Neutrophil (primary cell): Measurements from ENCODE around the gene HNRNPLL.
"Not testable (repeated sequence)": the region's sequence is repeated elsewhere in the genome, so short reads cannot be mapped to it uniquely, and the experiment has no call there.

ENCODE experiments used
- H3K27ac ChIP-seq: fragments of 200-600 bp; sonication (generic); 2 replicates; pipeline ENCODE4 v1.5.1; 2016; ENCODE audit warnings: mild to moderate bottlenecking, moderate library complexity
- H3K27me3 ChIP-seq: fragments of 200-600 bp; sonication (generic); 2 replicates; pipeline ENCODE4 v1.6.0; 2016; ENCODE audit warnings: mild to moderate bottlenecking
- H3K36me3 ChIP-seq: fragments of 200-600 bp; sonication (generic); 2 replicates; pipeline ENCODE4 v1.5.1; 2017
- H3K4me1 ChIP-seq, 2 experiments: fragments of 200-600 bp in 1 of 2; sonication (generic) in 1 of 2; 1 replicate in 1 of 2; 2 replicates in 1 of 2; pipeline versions ENCODE4 v1.5.1 to v1.6.1; 2013 to 2016; ENCODE audit warnings: low read depth in 1 of 2, low read length in 1 of 2, mild to moderate bottlenecking in 1 of 2, moderate library complexity in 1 of 2; ENCODE audit not compliant: control insufficient read depth in 1 of 2, insufficient read depth in 1 of 2
- H3K4me3 ChIP-seq, 2 experiments: fragments of 200-600 bp in 1 of 2; sonication (generic) in 1 of 2; 1 replicate in 1 of 2; 2 replicates in 1 of 2; pipeline ENCODE4 v1.5.1; 2013 to 2016; ENCODE audit warnings: low read depth in 1 of 2, low read length in 1 of 2, mild to moderate bottlenecking in 1 of 2, moderate library complexity in 1 of 2
- H3K9me3 ChIP-seq: fragments of 200-600 bp; sonication (generic); 2 replicates; pipeline ENCODE4 v1.5.1; 2016
- TF ChIP-seq, protein P1 (sequence below): fragments of 200-600 bp; sonication (generic); IDR thresholded peaks from 2 replicates; pipeline ENCODE4 v1.5.1; 2016; ENCODE audit warnings: antibody characterized with exemption

Gene HNRNPLL

DNA sequence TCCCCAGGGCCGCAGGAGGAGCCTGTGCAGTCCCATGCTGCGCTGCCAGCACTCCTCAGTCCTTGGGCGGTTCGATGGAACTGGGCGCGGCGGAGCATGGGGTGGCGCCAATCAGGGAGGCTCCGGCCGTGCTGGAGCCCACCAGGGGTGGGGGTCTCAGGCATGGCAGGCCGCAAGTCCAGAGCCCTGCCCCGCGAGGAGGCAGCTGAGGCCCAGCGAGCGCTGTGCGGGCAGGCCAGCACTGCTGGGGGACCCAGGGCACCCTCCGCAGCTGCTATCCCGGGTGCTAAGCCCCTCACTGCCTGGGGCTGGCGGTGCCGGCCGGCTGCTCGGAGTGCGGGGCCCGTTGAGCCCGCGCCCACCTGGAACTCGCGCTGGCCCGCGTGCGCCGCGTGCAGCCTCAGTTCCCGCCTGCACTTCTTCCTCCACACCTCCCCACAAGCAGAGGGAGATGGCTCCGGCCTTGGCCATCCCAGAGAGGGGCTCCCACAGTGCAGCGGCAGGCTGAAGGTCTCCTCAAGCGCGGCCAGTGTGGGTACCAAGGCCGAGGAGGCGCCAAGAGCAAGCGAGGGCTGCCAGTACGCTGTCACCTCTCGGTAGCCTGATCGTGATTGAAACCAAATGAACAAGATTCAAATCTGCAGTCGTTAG lies 40.4 kb upstream of the HNRNPLL start:
- TF ChIP-seq, protein P1, sequence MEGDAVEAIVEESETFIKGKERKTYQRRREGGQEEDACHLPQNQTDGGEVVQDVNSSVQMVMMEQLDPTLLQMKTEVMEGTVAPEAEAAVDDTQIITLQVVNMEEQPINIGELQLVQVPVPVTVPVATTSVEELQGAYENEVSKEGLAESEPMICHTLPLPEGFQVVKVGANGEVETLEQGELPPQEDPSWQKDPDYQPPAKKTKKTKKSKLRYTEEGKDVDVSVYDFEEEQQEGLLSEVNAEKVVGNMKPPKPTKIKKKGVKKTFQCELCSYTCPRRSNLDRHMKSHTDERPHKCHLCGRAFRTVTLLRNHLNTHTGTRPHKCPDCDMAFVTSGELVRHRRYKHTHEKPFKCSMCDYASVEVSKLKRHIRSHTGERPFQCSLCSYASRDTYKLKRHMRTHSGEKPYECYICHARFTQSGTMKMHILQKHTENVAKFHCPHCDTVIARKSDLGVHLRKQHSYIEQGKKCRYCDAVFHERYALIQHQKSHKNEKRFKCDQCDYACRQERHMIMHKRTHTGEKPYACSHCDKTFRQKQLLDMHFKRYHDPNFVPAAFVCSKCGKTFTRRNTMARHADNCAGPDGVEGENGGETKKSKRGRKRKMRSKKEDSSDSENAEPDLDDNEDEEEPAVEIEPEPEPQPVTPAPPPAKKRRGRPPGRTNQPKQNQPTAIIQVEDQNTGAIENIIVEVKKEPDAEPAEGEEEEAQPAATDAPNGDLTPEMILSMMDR = no peak
- H3K4me3 ChIP-seq = peak overlapping the region; percentile 11 to 47
- peak overlapping the region; percentile 88 for H3K27ac ChIP-seq

DNA sequence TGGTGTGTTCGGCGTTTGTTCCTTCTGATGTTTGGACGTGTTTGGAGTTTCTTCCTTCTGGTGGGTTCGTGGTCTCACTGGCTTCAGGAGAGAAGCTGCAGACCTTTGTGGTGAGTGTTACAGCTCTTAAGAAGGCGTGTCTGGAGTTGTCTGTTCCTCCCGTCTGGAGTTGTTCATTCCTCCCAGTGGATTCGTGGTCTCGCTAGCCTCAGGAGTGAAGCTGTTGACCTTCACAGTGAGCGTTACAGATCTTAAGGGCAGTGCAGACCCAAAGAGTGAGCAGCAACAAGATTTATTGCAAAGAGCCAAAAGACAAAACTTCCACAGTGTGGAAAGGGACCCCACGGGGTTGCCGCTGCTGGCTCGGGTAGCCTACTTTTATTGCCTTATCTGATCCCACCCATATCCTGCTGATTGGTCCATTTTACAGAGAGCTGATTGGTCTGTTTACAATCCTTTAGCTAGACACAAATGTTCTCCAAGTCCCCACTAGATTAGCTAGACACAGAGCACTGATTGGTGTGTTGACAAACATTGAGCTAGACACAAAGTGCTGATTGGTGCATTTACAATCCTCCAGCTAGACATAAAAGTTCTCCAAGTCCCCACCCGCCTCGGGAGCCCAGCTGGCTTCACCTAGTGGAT lies 39.8 kb upstream of the HNRNPLL start:
- not testable (repeated sequence) for H3K4me3 ChIP-seq
- peak overlapping the region; percentile 88 for H3K27ac ChIP-seq

More for the DNA sequence above, 40.4 kb upstream of the HNRNPLL start:
- Histone ChIP-seq H3K9me3 (no peaks in the 10 kb centered on the region), H3K36me3 (no peaks in the 10 kb centered on the region), H3K4me1 (peaks cover 22 to 43% of the 10 kb centered on the region in 2 experiments), H3K27me3 (no peaks in the 10 kb centered on the region)

DNA sequence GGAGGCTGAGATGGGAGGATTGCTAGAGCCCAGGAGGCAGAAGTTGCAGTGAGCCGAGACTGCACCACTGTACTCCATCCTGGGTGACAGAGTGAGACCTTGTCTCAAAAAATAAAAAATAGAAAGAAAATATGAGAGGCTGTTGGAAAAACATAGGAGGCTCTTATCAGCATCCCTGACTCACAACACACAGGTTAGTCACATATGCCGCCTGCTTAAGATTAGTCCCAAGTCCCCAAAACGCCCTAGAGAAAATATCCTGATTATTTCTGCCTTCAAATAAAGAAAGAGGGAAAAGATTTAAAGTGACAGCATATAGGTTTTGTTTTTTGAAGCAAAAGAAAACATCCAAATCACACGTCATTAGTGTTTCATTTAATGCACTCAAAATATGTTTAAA lies 33.3 kb upstream of the HNRNPLL start:
- Histone ChIP-seq H3K4me1 (peaks cover 0 to 10% of the 10 kb centered on the region in 2 experiments), H3K27ac (no peak overlapping the region), H3K4me3 (no peak overlapping the region), H3K9me3 (no peaks in the 10 kb centered on the region), H3K36me3 (no peaks in the 10 kb centered on the region), H3K27me3 (no peaks in the 10 kb centered on the region)
- TF ChIP-seq, protein P1 = no peak

More for the DNA sequence above, 39.8 kb upstream of the HNRNPLL start:
- H3K27me3 ChIP-seq, H3K36me3 ChIP-seq, H3K9me3 ChIP-seq: not testable (repeated sequence)
- H3K4me1 ChIP-seq = peaks cover 15 to 37% of the 10 kb centered on the region in 2 experiments

DNA sequence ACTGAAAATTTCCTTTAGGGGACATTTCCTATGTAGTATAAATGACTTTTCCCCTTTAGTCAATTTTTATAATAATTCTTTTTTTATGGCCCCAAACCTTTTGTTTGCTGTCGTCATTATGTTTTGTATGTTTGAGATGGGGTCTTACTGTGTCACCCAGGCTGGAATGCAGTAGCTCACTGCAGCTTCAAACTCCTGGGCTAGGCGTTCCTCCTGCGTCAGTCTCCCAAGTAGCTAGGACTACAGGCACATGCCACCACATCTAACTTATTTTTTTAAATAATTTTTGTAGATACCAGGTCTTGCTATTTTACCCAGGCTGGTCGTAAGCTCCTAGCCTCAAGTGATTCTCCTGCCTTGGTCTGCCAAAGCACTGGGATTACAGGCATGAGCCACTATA lies 32.4 kb upstream of the HNRNPLL start:
- Histone ChIP-seq H3K4me1 (peaks cover 0 to 10% of the 10 kb centered on the region in 2 experiments), H3K27ac (no peak overlapping the region), H3K36me3 (no peaks in the 10 kb centered on the region), H3K9me3 (no peaks in the 10 kb centered on the region), H3K27me3 (no peaks in the 10 kb centered on the region), H3K4me3 (no peak overlapping the region)
- TF ChIP-seq, protein P1 = no peak

DNA sequence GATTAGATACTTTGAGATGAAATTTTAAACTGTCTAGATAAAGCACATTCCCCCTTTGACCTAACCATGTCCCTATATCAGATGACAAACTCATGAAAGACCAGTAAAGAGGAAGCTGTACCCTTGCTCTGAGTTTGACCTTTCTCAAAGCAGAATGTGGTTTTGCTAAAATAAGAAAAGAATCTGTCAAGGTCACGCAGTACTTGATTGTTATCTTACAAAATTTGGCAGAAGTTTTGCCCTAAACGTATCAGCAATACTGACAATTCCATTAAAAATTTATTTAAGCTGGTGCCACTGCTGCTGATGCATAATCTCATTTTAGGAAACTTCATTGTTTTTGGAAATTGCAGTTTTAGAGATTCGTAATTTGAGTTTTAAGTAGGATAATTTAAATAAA lies 32.0 kb upstream of the HNRNPLL start:
- Histone ChIP-seq H3K27me3 (no peaks in the 10 kb centered on the region), H3K27ac (no peak overlapping the region), H3K36me3 (no peaks in the 10 kb centered on the region), H3K9me3 (no peaks in the 10 kb centered on the region), H3K4me1 (peaks cover 0 to 10% of the 10 kb centered on the region in 2 experiments), H3K4me3 (no peak overlapping the region)
- TF ChIP-seq, protein P1 = no peak

DNA sequence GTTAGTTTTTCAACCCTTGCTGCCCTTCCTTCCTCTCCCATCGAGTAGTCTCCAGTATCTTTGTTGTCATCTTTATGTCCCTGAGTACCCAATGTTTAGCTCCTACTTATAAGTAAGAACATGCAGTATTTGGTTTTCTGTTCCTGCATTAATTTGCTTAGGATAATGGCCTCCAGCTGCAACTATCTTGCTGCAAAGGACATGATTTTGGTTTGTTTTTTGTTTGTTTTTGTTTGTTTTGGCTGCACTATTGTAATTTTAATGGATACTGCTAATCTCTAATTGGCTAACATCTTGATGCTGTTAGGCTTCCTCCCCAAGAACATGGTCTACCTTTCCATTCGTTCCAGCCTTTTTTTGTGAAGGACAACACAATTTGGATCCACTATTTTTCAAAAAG lies 31.2 kb upstream of the HNRNPLL start:
- TF ChIP-seq, protein P1 = no peak
- H3K4me3 ChIP-seq = no peak overlapping the region
- no peaks in the 10 kb centered on the region for H3K36me3 ChIP-seq
- H3K27me3 ChIP-seq = no peaks in the 10 kb centered on the region
- H3K27ac ChIP-seq = no peak overlapping the region
- no peaks in the 10 kb centered on the region for H3K9me3 ChIP-seq
- peaks cover 0 to 10% of the 10 kb centered on the region in 2 experiments for H3K4me1 ChIP-seq
